ENCODE measurements around the gene GFI1. TPM values are rescaled to one million over a fixed set of nuclear protein-coding genes. Genes with fewer than 3 reads are reported as not detected.

The GFI1 gene
- total RNA-seq, 1 experiment from 2014 or later = 0.84 TPM

DNA sequence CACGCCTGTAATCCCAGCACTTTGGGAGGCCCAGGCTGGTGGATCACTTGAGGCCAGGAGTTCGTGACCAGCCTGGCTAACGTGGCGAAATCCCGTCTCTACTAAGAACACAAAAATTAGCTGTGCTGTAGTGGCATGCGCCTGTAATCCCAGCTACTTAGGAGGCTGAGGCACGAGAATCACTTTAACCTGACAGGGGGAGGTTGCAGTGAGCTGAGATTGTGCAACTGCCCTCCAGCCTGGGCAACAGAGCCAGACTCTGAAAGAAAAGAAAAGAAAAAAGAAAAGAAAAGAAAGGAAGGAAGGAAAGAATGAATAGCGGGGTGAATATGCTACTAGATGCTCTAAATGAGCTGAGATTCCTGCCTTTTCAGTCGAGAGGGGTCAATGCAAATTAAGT is 7.1 kb downstream of the GFI1 start:
- Histone ChIP-seq H3K4me3 (ENCODE audit: low read length) (no peak overlapping the region), H3K27me3 (ENCODE audit: low read length) (peaks cover 15% of the 10 kb centered on the region)

DNA sequence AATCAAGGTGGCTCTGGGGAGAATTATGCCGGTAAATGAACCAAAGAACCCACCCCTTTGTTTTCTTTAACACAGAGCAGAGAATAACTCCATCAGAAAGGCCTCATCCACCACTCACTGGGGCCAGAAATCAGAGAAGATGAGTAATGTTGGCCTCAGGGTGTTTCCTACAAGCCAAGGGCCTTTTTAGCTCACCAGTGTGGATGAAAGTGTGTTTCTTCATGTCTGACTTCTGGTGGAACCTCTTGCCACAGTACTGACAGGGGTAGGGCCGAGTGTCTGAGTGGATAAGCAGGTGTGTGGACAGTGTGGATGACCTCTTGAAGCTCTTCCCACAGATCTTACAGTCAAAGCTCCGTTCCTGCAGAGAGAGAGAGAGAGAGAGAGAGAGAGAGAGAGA is 8.3 kb downstream of the GFI1 start:
- Histone ChIP-seq H4K20me1 (ENCODE audit: low read length) (no peaks in the 10 kb centered on the region), H3K9me2 (replicated peaks; ENCODE audit: low read length) (no peaks in the 10 kb centered on the region), H3K4me2 (ENCODE audit: low read length) (no peak overlapping the region), H3K79me2 (ENCODE audit: low read length) (no peaks in the 10 kb centered on the region), H3K4me3 (ENCODE audit: low read length) (no peak overlapping the region), H3F3A (ENCODE audit: low read length, unreplicated experiment) (no peaks in the 10 kb centered on the region), H3K36me3 (ENCODE audit: low read depth, low read length) (no peaks in the 10 kb centered on the region), H3K27ac (ENCODE audit: low read length) (no peak overlapping the region), H3K4me1 (ENCODE audit: insufficient read depth, low read length) (peaks cover 2% of the 10 kb centered on the region; the same call in 1 of the 2 replicates), H3K27me3 (ENCODE audit: low read length) (peaks cover 4% of the 10 kb centered on the region), H2AFZ (ENCODE audit: low read length) (no peak overlapping the region), H3K9me3 (ENCODE audit: low read length) (no peaks in the 10 kb centered on the region), H3K9ac (ENCODE audit: low read length) (no peak overlapping the region)
- CTCF ChIA-PET = no interaction called here
- ATAC-seq (no peak), DNase-seq (peak; percentile 26)
- no TSS peak for BruUV-seq (replicated peaks)
- intact Hi-C loops (cut with micrococcal nuclease) = no loop called here
- POLR2A ChIA-PET (ENCODE audit: unreplicated experiment) = no interaction called here
- TF ChIP-seq EZH2 (IDR thresholded peaks at IDR 0.05; ENCODE audit: low read length, unreplicated experiment) (no peak), EZH2phosphoT487 (IDR thresholded peaks at IDR 0.05; ENCODE audit: borderline replicate concordance, low read length) (no peak)
- TF ChIP-seq, protein P1, sequence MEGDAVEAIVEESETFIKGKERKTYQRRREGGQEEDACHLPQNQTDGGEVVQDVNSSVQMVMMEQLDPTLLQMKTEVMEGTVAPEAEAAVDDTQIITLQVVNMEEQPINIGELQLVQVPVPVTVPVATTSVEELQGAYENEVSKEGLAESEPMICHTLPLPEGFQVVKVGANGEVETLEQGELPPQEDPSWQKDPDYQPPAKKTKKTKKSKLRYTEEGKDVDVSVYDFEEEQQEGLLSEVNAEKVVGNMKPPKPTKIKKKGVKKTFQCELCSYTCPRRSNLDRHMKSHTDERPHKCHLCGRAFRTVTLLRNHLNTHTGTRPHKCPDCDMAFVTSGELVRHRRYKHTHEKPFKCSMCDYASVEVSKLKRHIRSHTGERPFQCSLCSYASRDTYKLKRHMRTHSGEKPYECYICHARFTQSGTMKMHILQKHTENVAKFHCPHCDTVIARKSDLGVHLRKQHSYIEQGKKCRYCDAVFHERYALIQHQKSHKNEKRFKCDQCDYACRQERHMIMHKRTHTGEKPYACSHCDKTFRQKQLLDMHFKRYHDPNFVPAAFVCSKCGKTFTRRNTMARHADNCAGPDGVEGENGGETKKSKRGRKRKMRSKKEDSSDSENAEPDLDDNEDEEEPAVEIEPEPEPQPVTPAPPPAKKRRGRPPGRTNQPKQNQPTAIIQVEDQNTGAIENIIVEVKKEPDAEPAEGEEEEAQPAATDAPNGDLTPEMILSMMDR (conservative IDR thresholded peaks at IDR 0.05; ENCODE audit: low read depth, low read length) = no peak

More for the DNA sequence above, 7.1 kb downstream of the GFI1 start:
- H3K4me1 ChIP-seq (ENCODE audit: insufficient read depth, low read length) = peaks cover 13% of the 10 kb centered on the region; the same call in 1 of the 2 replicates
- H3K9me2 ChIP-seq (replicated peaks; ENCODE audit: low read length) = no peaks in the 10 kb centered on the region
- no peaks in the 10 kb centered on the region for H3K79me2 ChIP-seq (ENCODE audit: low read length)
- CTCF ChIA-PET = no interaction called here
- H3K36me3 ChIP-seq (ENCODE audit: low read depth, low read length) = no peaks in the 10 kb centered on the region
- no peaks in the 10 kb centered on the region for H3K9me3 ChIP-seq (ENCODE audit: low read length)
- intact Hi-C loops (cut with micrococcal nuclease) = no loop called here
- TF ChIP-seq EZH2phosphoT487 (IDR thresholded peaks at IDR 0.05; ENCODE audit: borderline replicate concordance, low read length) (no peak), EZH2 (IDR thresholded peaks at IDR 0.05; ENCODE audit: low read length, unreplicated experiment) (no peak)
- TF ChIP-seq, protein P1 (conservative IDR thresholded peaks at IDR 0.05; ENCODE audit: low read depth, low read length) = no peak
- no peak overlapping the region for H3K4me2 ChIP-seq (ENCODE audit: low read length)
- no TSS peak for BruUV-seq (replicated peaks)
- no peak overlapping the region for H3K9ac ChIP-seq (ENCODE audit: low read length)
- H3F3A ChIP-seq (ENCODE audit: low read length, unreplicated experiment) = no peaks in the 10 kb centered on the region
- ATAC-seq (no peak), DNase-seq (no peak)
- POLR2A ChIA-PET (ENCODE audit: unreplicated experiment) = no interaction called here
- no peak overlapping the region for H2AFZ ChIP-seq (ENCODE audit: low read length)
- H3K27ac ChIP-seq (ENCODE audit: low read length) = no peak overlapping the region
- H4K20me1 ChIP-seq (ENCODE audit: low read length) = no peaks in the 10 kb centered on the region

DNA sequence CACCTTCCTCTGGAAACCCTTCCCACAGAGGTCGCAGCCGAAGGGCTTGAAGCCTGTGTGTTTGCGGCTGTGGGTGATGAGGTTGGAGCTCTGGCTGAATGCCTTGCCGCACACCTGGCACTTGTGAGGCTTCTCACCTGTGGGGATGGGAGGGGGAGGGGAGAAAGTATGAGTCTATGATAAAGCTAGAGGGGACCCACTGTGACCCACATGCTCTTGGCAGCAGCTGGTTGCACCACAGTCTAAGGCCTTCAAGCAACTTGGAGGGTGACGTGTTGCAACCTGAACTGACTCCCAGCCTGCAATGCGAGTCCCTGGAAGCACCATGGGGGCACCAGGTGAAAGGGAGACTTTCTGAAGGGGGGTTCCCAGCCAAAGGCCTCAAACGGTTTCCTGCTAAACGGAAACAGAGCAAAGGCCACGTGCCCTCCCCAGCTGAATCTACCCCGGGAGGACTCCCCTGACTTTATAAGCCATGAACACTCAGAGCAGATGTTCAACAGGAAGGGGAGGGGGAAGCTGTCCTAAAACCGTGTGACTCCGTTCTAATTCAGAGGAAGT is 10.6 kb downstream of the GFI1 start:
- no peak overlapping the region for H3K4me2 ChIP-seq (ENCODE audit: low read length)
- H3K36me3 ChIP-seq (ENCODE audit: low read depth, low read length) = no peaks in the 10 kb centered on the region
- DNase-seq (no peak), ATAC-seq (no peak)
- TF ChIP-seq EZH2phosphoT487 (IDR thresholded peaks at IDR 0.05; ENCODE audit: borderline replicate concordance, low read length) (no peak), EZH2 (IDR thresholded peaks at IDR 0.05; ENCODE audit: low read length, unreplicated experiment) (no peak)
- TF ChIP-seq, protein P1 (conservative IDR thresholded peaks at IDR 0.05; ENCODE audit: low read depth, low read length) = no peak
- H3K4me1 ChIP-seq (ENCODE audit: insufficient read depth, low read length) = no peaks in the 10 kb centered on the region
- no peak overlapping the region for H2AFZ ChIP-seq (ENCODE audit: low read length)
- H3K27me3 ChIP-seq (ENCODE audit: low read length) = no peaks in the 10 kb centered on the region
- H3K9me3 ChIP-seq (ENCODE audit: low read length) = no peaks in the 10 kb centered on the region
- no peaks in the 10 kb centered on the region for H4K20me1 ChIP-seq (ENCODE audit: low read length)
- no peak overlapping the region for H3K9ac ChIP-seq (ENCODE audit: low read length)
- no peak overlapping the region for H3K27ac ChIP-seq (ENCODE audit: low read length)
- no peaks in the 10 kb centered on the region for H3K9me2 ChIP-seq (replicated peaks; ENCODE audit: low read length)
- ChIA-PET POLR2A (ENCODE audit: unreplicated experiment) (no interaction called here), CTCF (no interaction called here)
- intact Hi-C loops (cut with micrococcal nuclease) = no loop called here
- BruUV-seq (replicated peaks) = no TSS peak
- H3F3A ChIP-seq (ENCODE audit: low read length, unreplicated experiment) = no peaks in the 10 kb centered on the region
- H3K4me3 ChIP-seq (ENCODE audit: low read length) = no peak overlapping the region
- no peaks in the 10 kb centered on the region for H3K79me2 ChIP-seq (ENCODE audit: low read length)
